K562 (cell line): ENCODE measurements around the gene TLCD1. TPM values are rescaled to one million over a fixed set of nuclear protein-coding genes. Genes with fewer than 3 reads are reported as not detected.

Experiments used
- BCOR ChIP-seq: fragments of 450-650 bp; IDR thresholded peaks from 2 replicates; pipeline ENCODE4 v1.6.1; 2016
- BMI1 ChIP-seq: fragments of 150-350 bp; IDR thresholded peaks from 2 replicates; pipeline ENCODE4 v1.6.1; 2014; ENCODE audit warnings: low read length
- NCOA6 ChIP-seq: fragments of 450-650 bp; IDR thresholded peaks from 2 replicates; pipeline ENCODE4 v1.6.1; 2017; ENCODE audit warnings: mild to moderate bottlenecking
- NUFIP1 ChIP-seq: fragments of 450-650 bp; IDR thresholded peaks from 2 replicates; pipeline ENCODE4 v1.6.1; 2018; ENCODE audit not compliant: partially characterized antibody
- PTRF ChIP-seq: fragments of 450-650 bp; IDR thresholded peaks from 2 replicates; pipeline ENCODE4 v1.6.1; 2016; ENCODE audit warnings: mild to moderate bottlenecking, missing genetic modification characterization, missing compliant biosample characterization
- PYGO2 ChIP-seq: fragments of 450-650 bp; IDR thresholded peaks from 2 replicates; pipeline ENCODE4 v1.6.1; 2016; ENCODE audit warnings: mild to moderate bottlenecking, missing genetic modification characterization, moderate library complexity, missing compliant biosample characterization
- TEAD2 ChIP-seq: fragments of 450-650 bp; IDR thresholded peaks from 2 replicates; pipeline ENCODE4 v1.6.1; 2016; ENCODE audit warnings: missing genetic modification characterization, control low read depth, missing compliant biosample characterization
- THRAP3 ChIP-seq: fragments of 450-650 bp; IDR thresholded peaks from 2 replicates; pipeline ENCODE4 v1.6.1; 2016; ENCODE audit warnings: mild to moderate bottlenecking, inconsistent platforms, borderline replicate concordance
- ZNF174 ChIP-seq: fragments of 250-450 bp; sonication (Bioruptor Pico); IDR thresholded peaks from 2 replicates; pipeline ENCODE4 v1.4.0; 2020; ENCODE audit warnings: mild to moderate bottlenecking
- polyA plus RNA-seq, 8 experiments: library from polyadenylated mRNA; depleted of rRNA in 4 of 8; stranded (reverse) in 5 of 8; unstranded in 3 of 8; fragments of >200 nt; fragmentation: Nextera tagmentation in 2 of 8; fragmentation: Illumina TruSeq in 1 of 8; extraction: Ambion mirVana in 2 of 8; extraction: Trizol in 1 of 8; gene quantifications; 2 replicates each; pipeline versions ENCODE4 v1.2.1 to v1.2.3, GENCODE V29; 2011 to 2014; ENCODE audit warnings: inconsistent platforms in 1 of 8, missing spikeins in 1 of 8
- total RNA-seq, 7 experiments: library from RNA; depleted of rRNA in 6 of 7; stranded (reverse); fragments of >200 nt in 6 of 7; fragmentation: Illumina TruSeq in 2 of 7; extraction: Trizol in 2 of 7; gene quantifications; 2 replicates each; pipeline versions ENCODE4 v1.2.1 to v1.2.3, GENCODE V29; 2011 to 2021; ENCODE audit warnings: low replicate concordance in 1 of 7
- TF ChIP-seq, protein P1 (sequence below), 2 experiments: fragments of 450-650 bp in 1 of 2; sonication (generic) in 1 of 2; formaldehyde crosslinking in 1 of 2; IDR thresholded peaks; 2 replicates each; pipeline versions ENCODE4 v1.7.1 to v1.9.0; 2016 to 2022; ENCODE audit warnings: inconsistent platforms in 1 of 2, mild to moderate bottlenecking in 1 of 2, missing genetic modification reagents in 1 of 2
- TF ChIP-seq, protein P2 (sequence below), 2 experiments: fragments of 200-800 bp in 1 of 2; sonication (Bioruptor generic) in 1 of 2; sonication (generic) in 1 of 2; formaldehyde crosslinking in 1 of 2; IDR thresholded peaks in 1 of 2; conservative IDR thresholded peaks in 1 of 2; 2 replicates each; pipeline versions ENCODE4 v1.5.0 to v1.6.1; 2016 to 2020; ENCODE audit warnings: missing compliant biosample characterization in 1 of 2, missing genetic modification characterization in 1 of 2, missing genetic modification reagents in 1 of 2

TLCD1 gene
- total and polyA plus RNA-seq, 9 of the 15 experiments (the other 6 are each of a cell fraction or from before 2014, with no cell fraction given): 6.8 to 37.7 (median 21.7) TPM

DNA sequence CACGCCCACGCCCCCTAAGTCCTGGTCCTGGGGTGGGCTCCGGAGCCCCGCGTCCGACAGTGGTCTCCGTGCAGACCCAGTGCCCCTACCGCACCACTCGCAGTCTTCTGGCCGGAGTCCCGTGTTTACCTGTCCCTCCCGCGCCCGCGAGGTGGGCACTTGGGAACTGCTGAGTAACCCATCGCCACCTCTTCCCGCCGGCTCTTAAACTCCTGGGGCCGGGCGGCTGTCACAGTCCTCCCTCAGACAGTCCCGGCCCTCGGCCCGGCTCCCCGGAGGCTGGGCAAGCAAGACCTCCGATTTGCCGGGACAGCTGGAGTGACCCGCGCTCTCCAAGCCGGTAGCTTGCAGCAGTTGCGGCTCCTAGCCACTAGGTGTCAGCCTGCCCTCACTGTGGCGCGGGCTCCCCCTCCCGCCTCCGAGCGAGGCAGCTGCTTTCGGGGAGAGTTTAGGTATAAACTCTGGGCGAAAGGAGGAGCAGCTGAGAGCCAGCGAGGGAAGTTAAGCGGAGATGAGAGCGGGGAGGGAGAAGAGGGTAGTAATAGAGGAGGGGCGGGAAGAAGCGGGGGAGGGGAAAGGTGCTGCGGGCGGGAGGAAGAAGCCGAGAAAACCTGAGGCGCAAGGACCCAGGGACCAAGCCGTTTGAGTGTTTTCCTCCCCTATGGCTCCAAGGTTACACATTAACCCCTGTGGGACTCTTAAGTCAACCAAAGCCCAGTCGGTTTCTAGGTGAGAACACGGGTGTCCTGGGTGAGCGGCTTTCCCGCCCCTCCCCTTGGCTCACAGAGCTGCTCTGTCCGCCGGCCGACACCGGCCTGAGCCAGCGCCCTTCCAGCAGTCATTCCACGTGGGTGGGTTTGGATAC, 826 bp upstream of the TLCD1 start (continued):
- TF ChIP-seq ZNF174 (CRISPR knock-in tag) (no peak), NCOA6 (no peak), THRAP3 (no peak), BMI1 (0 out of 2 replicates have a peak, but pooled peaks have one; percentile 42), PTRF (tag) (no peak), TEAD2 (tag) (no peak), NUFIP1 (no peak), PYGO2 (tag) (no peak), BCOR (peak; percentile 52)
- TF ChIP-seq, protein P1, sequence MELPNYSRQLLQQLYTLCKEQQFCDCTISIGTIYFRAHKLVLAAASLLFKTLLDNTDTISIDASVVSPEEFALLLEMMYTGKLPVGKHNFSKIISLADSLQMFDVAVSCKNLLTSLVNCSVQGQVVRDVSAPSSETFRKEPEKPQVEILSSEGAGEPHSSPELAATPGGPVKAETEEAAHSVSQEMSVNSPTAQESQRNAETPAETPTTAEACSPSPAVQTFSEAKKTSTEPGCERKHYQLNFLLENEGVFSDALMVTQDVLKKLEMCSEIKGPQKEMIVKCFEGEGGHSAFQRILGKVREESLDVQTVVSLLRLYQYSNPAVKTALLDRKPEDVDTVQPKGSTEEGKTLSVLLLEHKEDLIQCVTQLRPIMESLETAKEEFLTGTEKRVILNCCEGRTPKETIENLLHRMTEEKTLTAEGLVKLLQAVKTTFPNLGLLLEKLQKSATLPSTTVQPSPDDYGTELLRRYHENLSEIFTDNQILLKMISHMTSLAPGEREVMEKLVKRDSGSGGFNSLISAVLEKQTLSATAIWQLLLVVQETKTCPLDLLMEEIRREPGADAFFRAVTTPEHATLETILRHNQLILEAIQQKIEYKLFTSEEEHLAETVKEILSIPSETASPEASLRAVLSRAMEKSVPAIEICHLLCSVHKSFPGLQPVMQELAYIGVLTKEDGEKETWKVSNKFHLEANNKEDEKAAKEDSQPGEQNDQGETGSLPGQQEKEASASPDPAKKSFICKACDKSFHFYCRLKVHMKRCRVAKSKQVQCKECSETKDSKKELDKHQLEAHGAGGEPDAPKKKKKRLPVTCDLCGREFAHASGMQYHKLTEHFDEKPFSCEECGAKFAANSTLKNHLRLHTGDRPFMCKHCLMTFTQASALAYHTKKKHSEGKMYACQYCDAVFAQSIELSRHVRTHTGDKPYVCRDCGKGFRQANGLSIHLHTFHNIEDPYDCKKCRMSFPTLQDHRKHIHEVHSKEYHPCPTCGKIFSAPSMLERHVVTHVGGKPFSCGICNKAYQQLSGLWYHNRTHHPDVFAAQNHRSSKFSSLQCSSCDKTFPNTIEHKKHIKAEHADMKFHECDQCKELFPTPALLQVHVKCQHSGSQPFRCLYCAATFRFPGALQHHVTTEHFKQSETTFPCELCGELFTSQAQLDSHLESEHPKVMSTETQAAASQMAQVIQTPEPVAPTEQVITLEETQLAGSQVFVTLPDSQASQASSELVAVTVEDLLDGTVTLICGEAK (IDR thresholded peaks at IDR 0.05): no peak
- TF ChIP-seq, protein P1 (CRISPR knock-in tag; IDR thresholded peaks at IDR 0.05): no peak
- TF ChIP-seq, protein P2, sequence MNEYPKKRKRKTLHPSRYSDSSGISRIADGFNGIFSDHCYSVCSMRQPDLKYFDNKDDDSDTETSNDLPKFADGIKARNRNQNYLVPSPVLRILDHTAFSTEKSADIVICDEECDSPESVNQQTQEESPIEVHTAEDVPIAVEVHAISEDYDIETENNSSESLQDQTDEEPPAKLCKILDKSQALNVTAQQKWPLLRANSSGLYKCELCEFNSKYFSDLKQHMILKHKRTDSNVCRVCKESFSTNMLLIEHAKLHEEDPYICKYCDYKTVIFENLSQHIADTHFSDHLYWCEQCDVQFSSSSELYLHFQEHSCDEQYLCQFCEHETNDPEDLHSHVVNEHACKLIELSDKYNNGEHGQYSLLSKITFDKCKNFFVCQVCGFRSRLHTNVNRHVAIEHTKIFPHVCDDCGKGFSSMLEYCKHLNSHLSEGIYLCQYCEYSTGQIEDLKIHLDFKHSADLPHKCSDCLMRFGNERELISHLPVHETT (CRISPR knock-in tag; conservative IDR thresholded peaks at IDR 0.05 in 1 of 2, IDR thresholded peaks at IDR 0.05 in 1 of 2): peak in 1 of 2 experiments; percentile 27; a peak in 2 of 4 replicates
